Keratinocyte (primary cell): ENCODE measurements around the gene OR52H1.

Experiments used
- EZH2 ChIP-seq: IDR thresholded peaks from one replicate; pipeline ENCODE4 v1.6.1; 2012; ENCODE audit warnings: inconsistent platforms, mild to moderate bottlenecking, low read length, moderate library complexity
- TF ChIP-seq, protein P1 (sequence below), 3 experiments: IDR thresholded peaks in 1 of 3; conservative IDR thresholded peaks in 1 of 3; optimal IDR thresholded peaks in 1 of 3; 2 replicates in 2 of 3; 3 replicates in 1 of 3; pipeline versions ENCODE3 to v1.5.1; 2011; ENCODE audit warnings: low read length in 3 of 3, mild to moderate bottlenecking in 3 of 3, moderate library complexity in 2 of 3, control low read depth in 1 of 3, inconsistent platforms in 1 of 3; ENCODE audit not compliant: insufficient read depth in 2 of 3; ENCODE audit errors: extremely low read depth in 1 of 3

DNA sequence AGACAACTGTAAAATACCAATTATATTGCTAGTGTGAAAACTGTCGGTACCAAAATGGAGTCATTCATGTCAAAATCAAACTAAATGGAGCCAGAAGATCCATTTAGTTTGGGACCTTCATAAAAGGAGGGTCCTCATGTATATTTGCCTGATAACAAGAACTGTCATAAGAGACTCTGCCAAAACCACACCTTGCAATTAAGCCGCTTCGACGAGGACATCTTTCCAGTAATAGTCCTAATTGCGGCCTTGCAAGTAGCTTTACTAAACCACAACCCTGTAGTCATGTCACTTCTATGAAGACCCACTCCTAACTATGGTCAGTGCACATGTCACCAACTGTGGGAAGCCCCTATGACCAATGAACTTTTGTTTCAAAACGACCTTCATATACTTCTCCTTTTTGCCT is 47.9 kb downstream of the OR52H1 start:
- TF ChIP-seq, protein P1, sequence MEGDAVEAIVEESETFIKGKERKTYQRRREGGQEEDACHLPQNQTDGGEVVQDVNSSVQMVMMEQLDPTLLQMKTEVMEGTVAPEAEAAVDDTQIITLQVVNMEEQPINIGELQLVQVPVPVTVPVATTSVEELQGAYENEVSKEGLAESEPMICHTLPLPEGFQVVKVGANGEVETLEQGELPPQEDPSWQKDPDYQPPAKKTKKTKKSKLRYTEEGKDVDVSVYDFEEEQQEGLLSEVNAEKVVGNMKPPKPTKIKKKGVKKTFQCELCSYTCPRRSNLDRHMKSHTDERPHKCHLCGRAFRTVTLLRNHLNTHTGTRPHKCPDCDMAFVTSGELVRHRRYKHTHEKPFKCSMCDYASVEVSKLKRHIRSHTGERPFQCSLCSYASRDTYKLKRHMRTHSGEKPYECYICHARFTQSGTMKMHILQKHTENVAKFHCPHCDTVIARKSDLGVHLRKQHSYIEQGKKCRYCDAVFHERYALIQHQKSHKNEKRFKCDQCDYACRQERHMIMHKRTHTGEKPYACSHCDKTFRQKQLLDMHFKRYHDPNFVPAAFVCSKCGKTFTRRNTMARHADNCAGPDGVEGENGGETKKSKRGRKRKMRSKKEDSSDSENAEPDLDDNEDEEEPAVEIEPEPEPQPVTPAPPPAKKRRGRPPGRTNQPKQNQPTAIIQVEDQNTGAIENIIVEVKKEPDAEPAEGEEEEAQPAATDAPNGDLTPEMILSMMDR (optimal IDR thresholded peaks at IDR 0.05 in 1 of 3, IDR thresholded peaks at IDR 0.05 in 1 of 3, conservative IDR thresholded peaks at IDR 0.05 in 1 of 3; ENCODE audit: extremely low read depth in 1 of 3, insufficient read depth in 2 of 3, low read length in 3 of 3), result no peak
- TF ChIP-seq EZH2, result no peak
